GM04503 (cell line): ENCODE data around the gene TMSB10.
"Not testable (repeated sequence)": the region's sequence is repeated elsewhere in the genome, so short reads cannot be mapped to it uniquely, and the experiment has no call there.

ENCODE experiments used
- DNase-seq: peaks from one replicate; pipeline ENCODE4 v3.0.0-alpha.2; 2012; ENCODE audit warnings: low read depth

Gene TMSB10

GRCh38 chr2:84904717-84905174 lies 710 bp upstream of the TMSB10 start:
- DNase-seq, result no peak

- no peak for DNase-seq
Measured at GRCh38 chr2:84906108-84906899, 848 bp downstream of the TMSB10 start.

- no peak for DNase-seq
Measured at GRCh38 chr2:84906900-84907714, 1.7 kb downstream of the TMSB10 start.

- DNase-seq, result no peak
Measured at GRCh38 chr2:84908948-84909713, 3.7 kb downstream of the TMSB10 start.

- DNase-seq, result no peak
Measured at GRCh38 chr2:84911135-84911678, 5.8 kb downstream of the TMSB10 start.

- no peak for DNase-seq
Measured at GRCh38 chr2:84912984-84913383, 7.5 kb downstream of the TMSB10 start.

GRCh38 chr2:84914334-84914733 lies 8.9 kb downstream of the TMSB10 start:
- DNase-seq, result no peak

- DNase-seq, result not testable (repeated sequence)
Measured at GRCh38 chr2:84915675-84916074, 10.2 kb downstream of the TMSB10 start.

GRCh38 chr2:84917821-84918220 lies 12.4 kb downstream of the TMSB10 start:
- not testable (repeated sequence) for DNase-seq

- no peak for DNase-seq
Measured at GRCh38 chr2:84918430-84918829, 13.0 kb downstream of the TMSB10 start.

GRCh38 chr2:84919885-84920580 lies 14.6 kb downstream of the TMSB10 start:
- DNase-seq, result peak; percentile 96

- DNase-seq, result no peak
Measured at GRCh38 chr2:84923009-84923408, 17.6 kb downstream of the TMSB10 start.

GRCh38 chr2:84924173-84925106 lies 19.0 kb downstream of the TMSB10 start:
- no peak for DNase-seq

- no peak for DNase-seq
Measured at GRCh38 chr2:84925336-84925723, 19.9 kb downstream of the TMSB10 start.

GRCh38 chr2:84925724-84926376 lies 20.4 kb downstream of the TMSB10 start:
- DNase-seq, result no peak

- no peak for DNase-seq
Measured at GRCh38 chr2:84927275-84927627, 21.8 kb downstream of the TMSB10 start.

- no peak for DNase-seq
Measured at GRCh38 chr2:84931384-84931821, 25.9 kb downstream of the TMSB10 start.

- DNase-seq, result no peak
Measured at GRCh38 chr2:84938194-84938879, 32.9 kb downstream of the TMSB10 start.

GRCh38 chr2:84939426-84940087 lies 34.1 kb downstream of the TMSB10 start:
- DNase-seq, result no peak
